ENCODE results near the gene RNF126.
"Not testable (repeated sequence)": the region's sequence is repeated elsewhere in the genome, so short reads cannot be mapped to it uniquely, and the experiment has no call there.

Gene RNF126

DNA sequence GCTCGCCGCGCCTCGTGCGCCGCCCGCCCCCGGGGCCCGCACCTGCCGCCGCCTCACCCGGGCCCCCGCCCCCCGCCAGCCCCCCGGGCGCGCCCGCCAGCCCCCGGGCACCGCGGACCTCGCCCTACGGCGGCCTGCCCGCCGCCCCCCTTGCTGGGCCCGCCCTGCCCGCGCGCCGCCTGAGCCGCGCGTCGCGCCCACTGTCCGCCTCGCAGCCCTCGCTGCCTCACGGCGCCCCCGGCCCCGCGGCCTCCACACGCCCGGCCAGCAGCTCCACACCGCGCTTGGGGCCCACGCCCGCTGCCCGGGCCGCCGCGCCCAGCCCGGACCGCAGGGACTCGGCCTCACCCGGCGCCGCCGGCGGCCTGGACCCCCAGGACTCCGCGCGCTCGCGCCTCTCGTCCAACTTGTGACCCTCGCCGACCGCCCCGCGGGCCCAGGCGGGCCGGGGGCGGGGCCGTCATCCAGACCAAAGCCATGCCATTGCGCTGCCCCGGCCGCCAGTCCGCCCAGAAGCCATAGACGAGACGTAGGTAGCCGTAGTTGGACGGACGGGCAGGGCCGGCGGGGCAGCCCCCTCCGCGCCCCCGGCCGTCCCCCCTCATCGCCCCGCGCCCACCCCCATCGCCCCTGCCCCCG is 46.8 kb downstream of the RNF126 start:
- no peak for DNase-seq

DNA sequence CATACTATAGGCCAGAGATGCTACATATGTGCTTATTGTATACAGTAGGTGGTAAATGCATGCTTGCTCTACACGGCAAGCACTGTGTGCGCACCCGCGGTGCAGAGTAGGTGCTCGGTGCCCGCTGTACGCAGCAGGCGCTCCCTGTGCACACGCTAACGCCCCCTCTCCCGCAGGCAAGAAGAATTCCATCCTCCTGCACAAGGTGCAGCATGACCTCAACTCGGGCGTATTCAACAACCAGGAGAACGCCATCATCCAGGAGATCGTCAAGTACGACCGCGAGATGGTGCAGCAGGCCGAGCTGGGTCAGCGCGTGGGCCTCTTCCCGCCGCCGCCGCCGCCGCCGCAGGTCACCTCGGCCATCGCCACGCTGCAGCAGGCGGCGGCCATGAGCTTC is 47.4 kb downstream of the RNF126 start:
- DNase-seq = peak in 14 of 56 donors; percentile 5 to 62 (median 22)

DNA sequence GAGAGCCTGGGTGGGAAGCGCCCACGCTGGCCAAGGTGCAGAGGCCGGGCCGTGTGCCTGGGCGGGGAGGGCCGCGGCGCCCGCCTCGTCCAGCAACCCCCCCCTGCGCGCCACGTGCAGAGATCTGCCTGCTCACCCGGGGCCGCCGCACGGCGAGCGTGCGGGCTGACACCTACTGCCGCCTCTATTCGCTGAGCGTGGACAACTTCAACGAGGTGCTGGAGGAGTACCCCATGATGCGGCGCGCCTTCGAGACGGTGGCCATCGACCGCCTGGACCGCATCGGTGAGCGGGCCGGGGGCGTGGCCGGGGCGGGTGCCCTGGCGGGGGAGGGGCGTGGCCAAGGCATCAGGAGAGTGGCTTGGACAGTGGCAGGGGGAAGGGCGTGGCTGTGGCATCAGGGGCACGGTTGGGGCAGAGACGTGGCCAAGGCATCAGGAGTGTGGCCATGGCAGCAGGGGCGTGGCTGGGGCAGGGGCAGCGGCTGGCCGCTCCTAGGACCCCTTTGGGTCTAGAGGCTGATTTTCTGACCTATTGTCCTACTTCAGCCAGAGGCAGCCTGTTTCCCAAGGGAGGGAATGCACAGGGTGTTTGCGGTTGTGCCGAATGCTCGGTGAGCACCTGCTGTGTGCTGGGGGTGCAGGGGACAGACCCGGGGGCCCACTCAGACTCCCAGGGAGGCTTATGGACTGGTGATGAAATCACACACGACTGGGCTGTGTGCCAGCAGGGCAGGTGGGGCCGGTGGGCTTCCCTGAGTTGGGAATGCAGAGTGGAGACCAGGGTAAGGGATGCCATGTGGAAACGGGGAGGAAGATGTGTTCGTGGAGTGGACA is 49.1 kb downstream of the RNF126 start:
- DNase-seq = no peak

DNA sequence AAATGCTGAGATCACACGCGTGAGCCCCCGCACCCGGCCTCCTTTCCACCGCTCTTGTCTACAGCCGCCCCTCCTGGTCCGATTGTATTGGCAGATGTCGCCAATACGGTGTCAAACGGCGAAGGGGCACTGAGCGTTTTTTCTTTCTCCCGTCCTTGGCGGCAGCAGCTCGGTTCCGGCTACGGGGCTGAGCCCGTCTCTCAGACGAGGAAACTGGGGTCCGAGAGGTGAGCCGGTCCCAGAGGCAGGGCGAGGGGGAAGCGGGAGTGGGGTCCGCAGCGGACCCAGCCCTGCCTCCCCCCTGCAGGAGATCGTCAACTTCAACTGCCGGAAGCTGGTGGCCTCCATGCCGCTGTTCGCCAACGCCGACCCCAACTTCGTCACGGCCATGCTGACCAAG is 50.1 kb downstream of the RNF126 start:
- no peak for DNase-seq

DNA sequence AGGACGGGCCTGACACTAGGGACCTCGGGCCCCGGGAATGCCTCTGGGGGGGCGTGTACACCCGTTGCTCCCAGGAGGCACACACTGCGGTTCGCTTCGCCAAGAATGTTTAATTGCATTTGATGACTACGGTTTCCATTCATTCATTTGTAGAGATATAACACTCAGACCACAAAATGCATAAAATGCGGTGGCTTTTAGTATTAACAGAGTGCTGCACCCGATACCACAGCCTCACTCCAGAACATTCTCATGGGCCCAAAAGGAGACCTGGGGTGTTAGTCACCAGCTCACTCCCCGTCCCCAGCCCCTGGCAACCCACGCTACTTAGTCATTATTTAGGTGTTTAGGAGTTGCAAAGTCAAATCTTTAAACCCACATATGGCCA is 51.5 kb downstream of the RNF126 start:
- peak in 2 of 56 donors; percentile 6 to 12 for DNase-seq

DNA sequence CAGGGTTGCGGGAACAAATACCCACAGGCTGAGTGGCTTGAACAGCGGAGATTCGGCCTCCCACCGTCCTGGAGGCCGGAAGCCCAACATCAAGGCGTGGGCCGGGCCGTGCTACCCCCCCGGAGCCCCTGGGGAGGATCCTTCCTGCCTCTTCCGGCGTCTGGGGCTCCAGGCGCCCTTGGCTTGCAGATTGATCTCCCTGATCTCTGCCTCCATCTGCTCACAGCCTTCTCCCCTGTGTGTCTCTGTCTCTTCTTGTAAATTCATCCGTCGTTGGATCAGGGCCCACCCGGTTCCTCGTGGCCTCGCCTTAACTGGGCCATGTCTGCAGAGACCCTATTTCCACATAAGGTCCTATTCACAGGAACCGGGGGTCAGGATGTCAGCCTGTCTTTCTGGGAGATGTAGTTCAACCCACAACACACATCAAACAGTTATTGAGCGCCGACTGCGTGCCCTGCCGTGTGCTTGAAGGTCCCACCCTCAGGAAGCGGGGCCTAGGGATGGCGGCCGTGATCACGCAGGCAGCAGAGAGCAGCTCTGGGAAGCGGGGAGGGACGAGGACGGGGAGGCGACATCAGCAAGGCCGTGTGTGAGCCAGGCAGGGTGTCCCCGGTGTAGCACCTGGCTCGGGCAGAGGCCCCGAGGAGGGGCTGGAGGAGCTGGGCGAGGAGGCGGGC is 52.1 kb downstream of the RNF126 start:
- DNase-seq = peak in 2 of 56 donors; percentile 8 to 20

DNA sequence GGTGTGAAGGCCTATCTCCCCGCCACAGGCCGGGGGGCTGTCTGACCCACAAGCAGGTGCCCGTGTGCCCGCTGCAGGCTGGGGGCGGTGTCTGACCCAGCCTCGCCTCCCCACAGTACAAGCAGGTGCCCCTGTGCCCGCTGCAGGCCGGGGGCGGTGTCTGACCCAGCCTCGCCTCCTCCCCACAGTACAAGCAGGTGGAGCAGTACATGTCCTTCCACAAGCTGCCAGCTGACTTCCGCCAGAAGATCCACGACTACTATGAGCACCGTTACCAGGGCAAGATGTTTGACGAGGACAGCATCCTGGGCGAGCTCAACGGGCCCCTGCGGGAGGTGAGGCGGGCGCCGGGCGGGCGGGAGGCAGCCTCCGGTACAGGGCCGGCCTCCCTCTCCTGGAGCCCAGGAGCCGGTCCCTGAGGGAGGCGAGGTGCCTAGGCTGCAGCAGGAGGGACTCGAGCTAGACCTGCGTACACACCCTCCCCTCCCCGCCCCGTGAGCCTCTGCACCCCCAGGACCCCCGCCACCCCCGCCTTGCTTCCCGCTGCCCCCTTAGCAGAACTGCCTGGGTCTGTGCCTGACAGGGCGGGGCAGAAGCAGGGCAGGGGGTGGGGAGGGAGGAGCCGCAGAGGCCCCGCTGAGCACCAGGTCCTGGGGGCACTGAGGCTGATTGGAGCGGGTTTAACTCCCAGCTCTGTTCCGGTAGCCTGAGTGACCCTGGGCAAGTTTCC is 52.8 kb downstream of the RNF126 start:
- DNase-seq = peak in 1 of 56 donors; percentile 35

DNA sequence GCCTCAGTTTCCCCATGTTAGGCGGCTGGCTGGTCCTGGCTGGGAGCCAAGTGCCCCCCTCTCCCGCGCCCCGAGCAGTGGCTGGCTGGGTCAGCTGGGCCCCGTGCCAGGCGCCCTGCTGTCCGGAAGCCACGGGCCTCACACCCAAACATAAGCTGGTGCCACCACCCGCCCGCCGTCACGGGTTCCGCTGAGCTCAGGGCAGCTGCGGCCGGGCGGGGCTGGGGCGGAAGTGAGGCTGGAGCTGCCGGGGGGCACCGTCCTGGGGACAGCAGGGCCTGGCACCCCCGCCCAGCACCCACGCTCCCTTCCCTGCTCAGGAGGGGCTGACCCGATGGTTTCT is 54.0 kb downstream of the RNF126 start:
- DNase-seq = peak in 54 of 56 donors; percentile 5 to 93 (median 77)

DNA sequence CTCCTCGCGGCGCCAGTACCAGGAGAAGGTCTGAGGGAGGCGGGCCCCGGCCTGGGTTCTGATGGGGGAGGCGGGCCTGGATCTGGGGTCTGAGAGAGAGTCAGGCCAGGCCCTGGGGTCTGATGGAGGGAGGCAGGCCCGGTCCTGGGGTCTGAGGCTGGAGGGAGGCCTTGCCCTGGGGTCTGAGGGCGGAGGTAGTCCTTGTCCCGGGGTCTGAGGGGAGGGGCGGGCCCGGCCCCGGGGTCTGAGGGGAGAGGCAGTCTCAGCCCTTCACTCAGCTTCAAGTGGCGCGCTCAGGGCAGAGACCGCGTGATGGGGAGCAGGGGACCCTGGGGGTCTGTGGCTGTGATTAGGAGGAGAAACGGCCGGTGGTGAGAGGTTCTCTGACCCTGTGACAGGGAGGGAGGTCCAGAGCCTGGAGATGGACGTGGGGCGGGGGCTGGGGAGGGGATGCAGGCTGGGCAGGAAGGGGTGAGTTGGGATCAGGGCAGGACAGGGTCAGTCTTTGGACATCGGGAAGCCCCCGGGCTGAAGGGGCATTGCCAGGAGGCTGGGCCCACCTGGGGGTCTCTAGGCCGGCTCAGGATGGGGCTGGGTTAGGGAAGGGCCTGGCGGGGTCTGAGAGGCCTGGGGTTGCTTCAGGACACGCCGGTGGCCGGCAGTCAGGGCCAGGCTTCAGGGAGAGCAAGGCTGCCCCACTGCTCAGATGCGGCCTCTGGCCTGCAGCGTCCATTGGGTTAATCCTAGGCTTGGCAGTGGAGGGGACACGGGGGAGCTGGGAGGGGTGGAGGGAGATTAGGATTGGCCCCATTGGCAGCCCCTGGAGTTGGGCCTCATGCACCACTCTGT is 54.6 kb downstream of the RNF126 start:
- DNase-seq = no peak

DNA sequence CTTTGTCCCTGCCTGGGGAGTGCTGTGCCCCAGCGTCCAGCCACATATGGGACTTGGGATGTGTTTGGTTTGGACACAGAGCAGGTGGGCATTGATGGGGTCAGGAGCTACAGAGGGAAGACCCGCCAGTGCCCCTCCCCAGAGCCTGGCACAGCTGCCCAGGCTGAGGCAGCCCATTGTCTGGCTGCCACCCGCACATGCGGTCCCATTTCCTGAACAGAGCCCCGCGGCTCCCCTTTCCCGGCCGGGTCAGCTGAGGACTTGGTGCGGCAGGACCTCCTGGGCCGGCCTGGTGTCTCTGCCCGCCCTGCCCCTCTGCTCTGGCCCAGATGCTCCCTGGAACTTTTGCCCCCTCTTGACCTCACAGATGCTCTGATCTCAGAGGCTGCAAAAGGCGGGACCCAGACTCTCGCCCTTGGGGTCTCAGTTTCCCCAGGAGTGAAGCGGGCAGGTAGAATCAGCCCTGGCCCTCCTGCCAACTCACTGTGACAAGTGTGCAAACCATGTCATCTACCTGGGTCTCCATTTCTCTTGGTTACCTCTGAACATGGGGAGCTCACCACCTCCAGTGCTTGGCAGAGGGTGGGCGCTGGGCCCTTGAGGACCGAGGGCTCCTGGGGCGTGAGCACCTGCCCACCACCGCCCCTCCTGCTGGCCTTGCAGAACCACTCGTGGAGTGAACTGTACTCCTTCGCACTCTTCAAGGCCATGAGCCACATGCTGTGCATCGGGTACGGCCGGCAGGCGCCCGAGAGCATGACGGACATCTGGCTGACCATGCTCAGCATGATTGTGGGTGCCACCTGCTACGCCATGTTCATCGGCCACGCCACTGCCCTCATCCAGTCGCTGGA is 55.5 kb downstream of the RNF126 start:
- peak in 25 of 56 donors; percentile 3 to 73 (median 34) for DNase-seq

DNA sequence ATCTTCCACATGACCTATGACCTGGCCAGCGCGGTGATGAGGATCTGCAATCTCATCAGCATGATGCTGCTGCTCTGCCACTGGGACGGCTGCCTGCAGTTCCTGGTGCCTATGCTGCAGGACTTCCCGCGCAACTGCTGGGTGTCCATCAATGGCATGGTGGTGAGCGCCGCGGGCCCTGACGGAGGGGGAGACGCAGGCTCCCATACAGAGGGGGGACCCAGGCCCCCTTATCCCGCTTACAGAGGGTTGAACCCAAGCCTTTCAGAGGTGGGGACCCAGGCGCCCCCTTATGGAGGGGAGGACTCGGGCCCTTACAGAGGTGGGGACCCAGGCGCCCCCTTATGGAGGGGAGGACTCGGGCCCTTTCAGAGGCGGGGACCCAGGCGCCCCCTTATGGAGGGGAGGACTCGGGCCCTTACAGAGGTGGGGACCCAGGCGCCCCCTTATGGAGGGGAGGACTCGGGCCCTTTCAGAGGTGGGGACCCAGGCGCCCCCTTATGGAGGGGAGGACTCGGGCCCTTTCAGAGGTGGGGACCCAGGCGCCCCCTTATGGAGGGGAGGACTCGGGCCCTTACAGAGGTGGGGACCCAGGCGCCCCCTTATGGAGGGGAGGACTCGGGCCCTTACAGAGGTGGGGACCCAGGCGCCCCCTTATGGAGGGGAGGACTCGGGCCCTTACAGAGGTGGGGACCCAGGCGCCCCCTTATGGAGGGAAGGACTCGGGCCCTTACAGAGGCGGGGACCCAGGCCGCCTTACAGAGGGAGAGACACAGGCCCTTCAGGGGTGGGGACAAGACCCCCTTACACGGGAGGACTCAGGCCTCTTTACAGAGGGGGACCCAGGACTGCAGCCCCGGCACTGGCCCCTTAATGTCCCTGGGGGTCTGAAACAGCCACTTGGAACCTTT is 57.7 kb downstream of the RNF126 start:
- not testable (repeated sequence) for DNase-seq

DNA sequence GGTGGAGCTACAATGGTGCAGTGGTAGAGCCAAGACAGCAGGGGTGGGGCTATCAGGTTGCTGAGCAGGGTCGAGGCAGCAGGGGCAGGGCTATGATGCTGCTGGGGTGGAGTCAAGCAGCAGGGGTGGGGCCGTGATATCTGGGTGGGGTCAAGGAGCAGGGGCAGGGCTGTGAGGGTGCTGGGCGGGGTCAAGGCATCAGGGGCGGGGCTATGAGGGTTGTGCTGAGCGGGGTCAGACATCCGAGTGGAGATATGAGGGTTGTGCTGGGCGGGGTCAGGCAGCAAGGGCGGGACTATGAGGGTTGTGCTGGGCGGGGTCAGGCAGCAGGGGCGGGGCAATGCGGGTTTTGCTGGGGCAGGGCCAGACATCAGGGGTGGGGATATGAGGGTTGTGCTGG is 58.7 kb downstream of the RNF126 start:
- DNase-seq = peak in 4 of 56 donors; percentile 21 to 26 (median 24)

DNA sequence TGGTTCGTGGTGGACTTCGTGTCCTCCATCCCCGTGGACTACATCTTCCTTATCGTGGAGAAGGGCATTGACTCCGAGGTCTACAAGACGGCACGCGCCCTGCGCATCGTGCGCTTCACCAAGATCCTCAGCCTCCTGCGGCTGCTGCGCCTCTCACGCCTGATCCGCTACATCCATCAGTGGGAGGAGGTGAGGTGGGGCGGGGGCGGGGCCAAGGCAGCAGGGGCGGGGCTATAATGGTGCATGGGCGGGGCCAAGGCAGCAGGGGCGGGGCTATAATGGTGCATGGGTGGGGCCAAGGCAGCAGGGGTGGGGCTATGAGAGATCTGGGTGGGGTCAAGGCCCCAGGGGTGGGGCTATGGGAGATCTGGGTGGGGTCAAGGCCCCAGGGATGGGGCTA is 59.2 kb downstream of the RNF126 start:
- not testable (repeated sequence) for DNase-seq

DNA sequence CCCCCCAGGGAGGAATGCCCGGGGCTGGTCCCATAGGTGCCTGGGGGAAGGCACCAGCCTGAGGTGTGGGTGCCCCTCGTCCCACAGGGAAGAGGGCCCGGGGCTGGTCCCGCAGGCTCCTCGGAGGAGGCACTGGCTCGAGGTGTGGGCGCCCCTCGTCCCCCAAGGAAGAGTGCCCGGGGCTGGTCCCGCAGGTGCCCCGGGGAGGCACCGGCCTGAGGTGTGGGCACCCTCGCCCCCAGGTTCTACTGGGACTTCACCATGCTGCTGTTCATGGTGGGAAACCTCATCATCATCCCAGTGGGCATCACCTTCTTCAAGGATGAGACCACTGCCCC is 59.7 kb downstream of the RNF126 start:
- not testable (repeated sequence) for DNase-seq

DNA sequence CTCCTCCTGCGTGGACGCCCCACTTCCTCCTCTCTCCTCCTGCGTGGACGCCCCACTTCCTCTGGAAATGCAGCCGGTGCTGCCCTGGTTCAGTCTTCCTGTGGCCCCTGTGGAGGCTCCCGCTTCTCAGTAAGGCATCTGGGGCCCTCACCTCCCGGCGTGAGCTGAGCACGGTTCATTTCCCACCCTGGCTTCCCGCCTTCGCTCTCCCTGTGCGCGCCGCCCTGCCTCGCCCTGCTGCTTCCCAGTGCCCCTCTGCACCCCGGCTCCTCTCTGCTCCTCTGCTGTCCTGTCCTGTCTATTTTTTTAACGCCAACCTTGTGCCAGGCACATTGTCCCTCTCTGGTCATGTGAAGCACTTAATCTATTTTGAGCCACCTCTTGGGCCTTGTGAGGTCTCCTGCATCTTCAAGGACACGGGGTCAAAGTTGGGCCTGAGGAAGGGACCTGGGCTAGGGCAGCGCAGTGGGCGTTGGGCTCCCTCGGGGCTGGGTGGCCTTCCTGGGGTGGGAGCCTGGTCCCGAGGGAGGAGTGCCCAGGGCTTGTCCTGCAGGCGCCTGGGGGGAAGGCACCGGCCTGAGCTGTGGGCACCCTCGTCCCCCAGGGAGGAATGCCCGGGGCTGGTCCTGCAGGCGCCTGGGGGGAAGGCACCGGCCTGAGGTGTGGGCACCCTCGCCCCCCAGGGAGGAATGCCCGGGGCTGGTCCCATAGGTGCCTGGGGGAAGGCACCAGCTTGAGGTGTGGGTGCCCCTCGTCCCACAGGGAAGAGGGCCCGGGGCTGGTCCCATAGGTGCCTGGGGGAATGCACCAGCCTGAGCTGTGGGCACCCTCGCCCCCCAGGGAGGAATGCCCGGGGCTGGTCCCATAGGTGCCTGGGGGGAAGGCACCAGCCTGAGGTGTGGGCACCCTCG is 60.4 kb downstream of the RNF126 start:
- no peak for DNase-seq

DNA sequence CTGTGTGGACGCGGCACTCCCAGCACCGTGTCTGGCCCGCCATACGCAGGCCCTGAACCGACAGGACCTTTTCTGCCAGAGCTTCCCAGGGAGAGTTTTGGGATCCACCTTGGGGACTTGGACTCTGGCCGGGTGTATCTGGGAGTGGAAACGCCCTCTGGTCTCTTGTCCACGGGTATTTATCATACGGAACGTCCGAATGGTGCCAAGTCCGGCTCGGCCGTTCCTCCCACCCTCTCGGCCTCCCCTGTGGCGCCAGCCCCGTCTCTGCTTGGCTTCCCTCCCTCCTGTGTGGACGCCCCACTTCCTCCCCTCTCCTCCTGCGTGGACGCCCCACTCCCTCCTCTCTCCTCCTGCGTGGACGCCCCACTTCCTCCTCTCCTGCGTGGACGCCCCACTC is 61.2 kb downstream of the RNF126 start:
- DNase-seq = no peak

DNA sequence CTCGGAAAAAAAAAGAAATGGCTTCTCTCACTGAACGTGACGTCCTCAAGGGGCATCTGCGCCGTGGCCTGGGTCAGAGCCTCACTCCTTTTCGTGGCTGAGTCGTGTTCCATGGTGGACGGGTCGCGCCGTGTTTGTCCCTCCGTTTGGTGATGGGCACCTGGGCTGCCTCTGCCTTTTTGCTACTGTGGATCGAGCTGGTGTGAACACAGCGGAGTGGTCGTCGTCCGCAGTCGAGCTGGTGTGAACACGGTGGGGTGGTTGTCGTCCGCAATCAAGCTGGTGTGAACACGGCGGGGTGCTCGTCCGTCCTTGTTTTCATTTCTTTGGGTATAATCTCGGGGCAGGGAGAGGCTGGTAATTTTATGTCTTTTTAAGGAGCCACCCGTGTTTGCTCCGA is 61.7 kb downstream of the RNF126 start:
- no peak for DNase-seq

All from nucleus accumbens (tissue), 56 donors.